ENCODE measurements around the gene SEC61A2.
"Not testable (repeated sequence)": the region's sequence is repeated elsewhere in the genome, so short reads cannot be mapped to it uniquely, and the experiment has no call there.

Gene SEC61A2

DNA sequence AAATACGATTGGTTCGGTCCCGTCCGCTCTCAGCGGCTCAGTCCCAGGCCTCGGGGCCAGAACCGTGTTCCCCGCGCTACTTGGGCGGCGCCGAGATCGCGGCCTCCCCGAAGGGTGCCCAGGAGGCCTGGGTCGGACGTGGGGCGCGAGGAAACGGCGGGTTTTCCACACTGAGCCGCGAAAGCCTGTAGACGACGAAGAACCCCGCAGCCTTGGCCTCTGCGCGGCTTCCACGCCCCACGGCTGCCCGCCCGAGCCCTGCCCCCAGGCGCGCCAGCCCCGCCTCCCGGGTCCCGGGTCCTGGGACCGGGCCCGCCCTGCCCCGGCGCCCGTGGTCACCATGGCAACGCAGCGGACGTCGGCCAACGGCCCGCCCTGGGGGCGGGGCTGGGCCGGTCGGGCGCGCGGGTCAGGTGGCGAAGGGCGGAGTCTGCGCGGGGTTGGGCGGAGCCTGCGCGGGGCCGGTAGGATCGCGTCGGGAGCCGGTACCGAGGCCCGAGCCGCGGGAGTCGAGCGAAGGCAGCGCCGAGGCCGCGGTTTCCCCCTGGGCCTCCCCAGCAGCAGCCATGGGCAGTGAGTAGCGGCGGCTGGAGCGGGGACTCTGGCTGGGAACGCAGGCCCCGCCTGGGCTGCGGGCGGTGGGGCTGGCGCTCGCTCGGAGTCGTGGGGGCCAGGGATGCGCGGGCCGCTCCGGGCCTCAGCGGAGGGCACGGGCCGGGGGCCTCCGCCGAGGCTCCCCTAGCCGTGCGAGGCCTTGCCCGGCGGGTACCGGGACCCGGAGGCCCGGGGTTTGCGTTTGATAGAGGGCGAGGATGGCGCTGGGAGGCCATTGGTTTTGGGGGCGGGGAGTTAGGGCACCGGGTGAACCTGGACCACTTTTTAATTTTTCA, at the start of gene SEC61A2:
Gene SEC61A2 (plus strand): TSS at position 456 of the 890 bp plus-strand sequence. CDS start 111 bp downstream, at position 567.
- no CpG with 5 or more reads among the region's 108 CpGs for WGBS (ENCODE audit: insufficient coverage, insufficient read length)
- no peaks in the 10 kb centered on the region for H3K4me1 ChIP-seq (ENCODE audit: control insufficient read depth, insufficient read depth, low read length)
- peak; percentile 61 for DNase-seq (ENCODE audit: low read depth, low spot score)
- no peaks in the 10 kb centered on the region for H3K36me3 ChIP-seq (ENCODE audit: control insufficient read depth, insufficient read depth, low read length)
- no peaks in the 10 kb centered on the region for H3K9me3 ChIP-seq (ENCODE audit: control insufficient read depth, insufficient read depth, low read length)
- H3K27me3 ChIP-seq (ENCODE audit: control insufficient read depth, insufficient read depth, low read length), result no peaks in the 10 kb centered on the region
- peak within 1 kb of the TSS; percentile 91 for H3K4me3 ChIP-seq (ENCODE audit: low read length)
- H3K27ac ChIP-seq (ENCODE audit: low read length), result no peak within 1 kb of the TSS

DNA sequence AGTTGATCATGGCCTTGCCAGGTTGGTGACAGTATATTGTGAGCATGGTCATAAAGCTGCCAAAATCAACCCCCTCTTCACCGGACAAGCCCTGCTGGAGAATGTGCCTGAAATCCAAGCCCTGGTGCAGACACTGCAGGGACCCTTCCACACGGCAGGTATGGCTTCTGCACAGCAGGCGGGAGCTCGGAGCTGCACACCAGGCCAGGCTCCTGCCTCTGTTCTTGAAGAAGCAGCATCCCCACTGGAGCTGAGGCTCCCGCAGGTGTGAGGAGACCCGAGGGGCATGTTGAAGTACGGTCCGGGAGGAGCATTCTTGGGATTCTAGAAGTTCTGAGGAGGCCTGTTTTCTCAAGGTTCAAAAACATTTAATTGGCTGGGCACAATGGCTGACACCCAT, 48.0 kb upstream of the SEC61A2 start:
- H3K4me1 ChIP-seq (ENCODE audit: control insufficient read depth, insufficient read depth, low read length), result no peaks in the 10 kb centered on the region
- peaks cover 9% of the 10 kb centered on the region for H3K36me3 ChIP-seq (ENCODE audit: control insufficient read depth, insufficient read depth, low read length)
- H3K27me3 ChIP-seq (ENCODE audit: control insufficient read depth, insufficient read depth, low read length), result no peaks in the 10 kb centered on the region
- no CpG with 5 or more reads among the region's 8 CpGs for WGBS (ENCODE audit: insufficient coverage, insufficient read length)
- DNase-seq (ENCODE audit: low read depth, low spot score), result no peak
- no peak overlapping the region for H3K4me3 ChIP-seq (ENCODE audit: low read length)
- no peak overlapping the region for H3K27ac ChIP-seq (ENCODE audit: low read length)
- no peaks in the 10 kb centered on the region for H3K9me3 ChIP-seq (ENCODE audit: control insufficient read depth, insufficient read depth, low read length)

DNA sequence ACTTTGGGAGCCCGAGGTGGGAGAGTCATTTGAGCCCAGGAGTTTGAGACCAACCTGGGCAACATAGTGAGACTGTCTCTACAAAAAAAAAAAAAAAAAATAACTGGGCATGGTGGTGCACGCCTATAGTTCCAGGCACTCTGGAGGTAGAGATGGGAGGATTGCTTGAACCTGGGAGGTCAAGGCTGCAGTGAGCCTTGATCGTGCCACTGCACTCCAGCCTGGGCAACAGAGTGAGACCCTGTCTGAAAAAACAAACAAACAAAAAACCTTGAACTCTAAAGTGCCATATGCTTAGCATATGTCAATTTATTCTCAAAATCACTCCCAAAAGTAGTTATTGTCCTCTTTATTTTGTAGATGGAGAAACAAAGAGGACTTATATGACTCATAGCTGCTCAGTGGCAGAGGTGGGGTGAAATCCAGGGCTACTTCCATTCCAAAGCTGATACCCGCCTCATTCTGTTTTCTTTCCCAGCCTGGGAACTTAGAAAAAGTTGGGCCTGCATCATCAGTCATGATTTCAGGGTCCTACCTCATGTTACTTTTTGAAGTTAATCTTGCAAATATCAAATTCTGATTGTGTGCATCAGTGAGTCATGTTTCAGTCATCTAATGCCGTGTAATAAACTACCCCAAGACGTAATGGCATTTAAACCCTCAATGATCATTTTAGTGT, 47.5 kb upstream of the SEC61A2 start:
- WGBS (ENCODE audit: insufficient coverage, insufficient read length), result no CpG with 5 or more reads among the region's 6 CpGs
- Histone ChIP-seq H3K27ac (ENCODE audit: low read length) (no peak overlapping the region), H3K36me3 (ENCODE audit: control insufficient read depth, insufficient read depth, low read length) (peaks cover 10% of the 10 kb centered on the region)

DNA sequence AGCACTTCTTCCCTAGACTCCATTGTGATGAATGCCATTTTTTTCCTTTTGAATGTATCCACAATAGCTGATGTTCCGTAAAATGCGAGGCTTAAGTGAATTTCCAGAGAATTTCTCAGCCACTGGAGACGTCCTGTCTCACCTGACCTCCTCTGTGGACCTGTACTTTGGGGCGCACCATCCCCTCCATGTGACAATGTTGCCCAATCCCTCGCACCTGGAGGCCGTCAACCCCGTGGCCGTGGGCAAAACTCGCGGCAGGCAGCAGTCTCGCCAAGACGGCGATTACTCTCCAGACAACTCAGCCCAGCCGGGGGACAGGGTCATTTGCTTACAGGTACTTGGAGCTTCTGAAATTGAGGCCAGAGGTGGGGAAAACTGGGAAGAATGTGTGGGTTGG, 40.6 kb upstream of the SEC61A2 start:
- Histone ChIP-seq H3K36me3 (ENCODE audit: control insufficient read depth, insufficient read depth, low read length) (peaks cover 25% of the 10 kb centered on the region), H3K27me3 (ENCODE audit: control insufficient read depth, insufficient read depth, low read length) (no peaks in the 10 kb centered on the region), H3K4me3 (ENCODE audit: low read length) (no peak overlapping the region), H3K4me1 (ENCODE audit: control insufficient read depth, insufficient read depth, low read length) (no peaks in the 10 kb centered on the region), H3K9me3 (ENCODE audit: control insufficient read depth, insufficient read depth, low read length) (no peaks in the 10 kb centered on the region), H3K27ac (ENCODE audit: low read length) (no peak overlapping the region)
- no peak for DNase-seq (ENCODE audit: low read depth, low spot score)
- WGBS (ENCODE audit: insufficient coverage, insufficient read length), result no CpG with 5 or more reads among the region's 14 CpGs

More for the DNA sequence above, 47.5 kb upstream of the SEC61A2 start:
- no peak for DNase-seq (ENCODE audit: low read depth, low spot score)
- Histone ChIP-seq H3K4me1 (ENCODE audit: control insufficient read depth, insufficient read depth, low read length) (no peaks in the 10 kb centered on the region), H3K9me3 (ENCODE audit: control insufficient read depth, insufficient read depth, low read length) (no peaks in the 10 kb centered on the region), H3K4me3 (ENCODE audit: low read length) (no peak overlapping the region), H3K27me3 (ENCODE audit: control insufficient read depth, insufficient read depth, low read length) (no peaks in the 10 kb centered on the region)

DNA sequence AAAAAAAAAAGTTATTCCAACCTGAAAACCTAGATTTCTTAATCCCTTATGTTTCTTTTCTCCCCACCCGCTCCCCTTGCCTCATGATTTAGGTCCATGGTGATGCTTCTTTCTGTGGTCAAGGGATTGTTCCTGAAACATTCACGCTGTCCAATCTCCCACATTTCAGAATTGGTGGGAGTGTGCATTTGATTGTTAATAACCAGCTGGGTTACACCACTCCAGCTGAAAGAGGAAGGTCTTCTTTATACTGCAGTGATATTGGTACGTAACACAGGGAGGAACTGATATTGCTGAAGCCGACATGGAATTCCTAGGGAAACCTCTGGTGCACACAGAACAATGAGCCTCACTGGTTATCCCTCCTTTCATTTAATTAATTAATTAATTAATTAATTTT, 38.1 kb upstream of the SEC61A2 start:
- H3K36me3 ChIP-seq (ENCODE audit: control insufficient read depth, insufficient read depth, low read length), result peaks cover 29% of the 10 kb centered on the region
- no peaks in the 10 kb centered on the region for H3K9me3 ChIP-seq (ENCODE audit: control insufficient read depth, insufficient read depth, low read length)
- H3K4me1 ChIP-seq (ENCODE audit: control insufficient read depth, insufficient read depth, low read length), result no peaks in the 10 kb centered on the region

DNA sequence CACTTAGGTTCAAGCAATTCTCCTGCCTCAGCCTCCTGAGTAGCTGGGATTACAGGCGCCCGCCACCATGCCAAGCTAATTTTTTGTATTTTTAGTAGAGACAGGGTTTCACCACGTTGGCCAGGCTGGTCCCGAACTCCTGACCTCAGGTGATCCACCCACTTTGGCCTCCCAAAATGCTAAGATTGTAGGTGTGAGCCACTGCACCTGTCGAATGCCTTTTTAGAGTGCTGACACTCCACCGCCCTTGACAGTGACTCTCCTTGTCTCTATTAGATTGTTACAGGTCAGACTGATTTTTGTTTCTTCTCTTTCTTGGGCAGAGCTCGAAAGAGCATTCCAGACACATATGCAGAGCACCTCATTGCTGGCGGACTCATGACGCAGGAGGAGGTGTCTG, 32.1 kb upstream of the SEC61A2 start:
- H3K27me3 ChIP-seq (ENCODE audit: control insufficient read depth, insufficient read depth, low read length); H3K4me1 ChIP-seq (ENCODE audit: control insufficient read depth, insufficient read depth, low read length); DNase-seq (ENCODE audit: low read depth, low spot score); H3K9me3 ChIP-seq (ENCODE audit: control insufficient read depth, insufficient read depth, low read length); H3K27ac ChIP-seq (ENCODE audit: low read length); H3K4me3 ChIP-seq (ENCODE audit: low read length): not testable (repeated sequence)
- peaks cover 25% of the 10 kb centered on the region for H3K36me3 ChIP-seq (ENCODE audit: control insufficient read depth, insufficient read depth, low read length)
- WGBS (ENCODE audit: insufficient coverage, insufficient read length), result no CpG with 5 or more reads among the region's 9 CpGs

More for the DNA sequence above, 38.1 kb upstream of the SEC61A2 start:
- H3K27ac ChIP-seq (ENCODE audit: low read length), result no peak overlapping the region
- no peak for DNase-seq (ENCODE audit: low read depth, low spot score)
- H3K4me3 ChIP-seq (ENCODE audit: low read length), result no peak overlapping the region
- H3K27me3 ChIP-seq (ENCODE audit: control insufficient read depth, insufficient read depth, low read length), result no peaks in the 10 kb centered on the region; the same call in 1 of the 2 replicates
- WGBS (ENCODE audit: insufficient coverage, insufficient read length), result no CpG with 5 or more reads among the region's 4 CpGs

DNA sequence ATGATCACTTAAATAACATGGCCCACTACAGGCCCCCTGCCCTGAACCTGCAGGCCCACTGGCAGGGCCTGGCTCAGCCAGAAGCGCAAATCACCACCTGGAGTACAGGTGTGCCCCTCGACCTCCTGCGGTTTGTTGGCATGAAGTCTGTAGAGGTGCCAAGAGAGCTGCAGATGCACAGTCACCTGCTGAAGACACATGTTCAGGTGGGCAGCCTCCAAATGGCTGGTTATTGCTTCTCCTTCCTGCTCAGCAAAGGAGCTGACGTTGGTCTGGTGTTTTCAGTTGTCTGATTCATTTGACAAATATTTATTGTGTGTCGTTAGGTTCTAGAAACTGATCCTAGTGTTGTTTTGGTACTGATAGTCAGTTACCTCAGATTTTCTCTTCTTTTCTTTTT, 31.7 kb upstream of the SEC61A2 start:
- H3K27ac ChIP-seq (ENCODE audit: low read length), result no peak overlapping the region
- no peaks in the 10 kb centered on the region; the same call in 1 of the 2 replicates for H3K27me3 ChIP-seq (ENCODE audit: control insufficient read depth, insufficient read depth, low read length)
- DNase-seq (ENCODE audit: low read depth, low spot score), result no peak
- no peaks in the 10 kb centered on the region for H3K4me1 ChIP-seq (ENCODE audit: control insufficient read depth, insufficient read depth, low read length)
- H3K4me3 ChIP-seq (ENCODE audit: low read length), result no peak overlapping the region
- peaks cover 25% of the 10 kb centered on the region for H3K36me3 ChIP-seq (ENCODE audit: control insufficient read depth, insufficient read depth, low read length)
- no peaks in the 10 kb centered on the region for H3K9me3 ChIP-seq (ENCODE audit: control insufficient read depth, insufficient read depth, low read length)
- WGBS (ENCODE audit: insufficient coverage, insufficient read length), result no CpG with 5 or more reads among the region's 5 CpGs

DNA sequence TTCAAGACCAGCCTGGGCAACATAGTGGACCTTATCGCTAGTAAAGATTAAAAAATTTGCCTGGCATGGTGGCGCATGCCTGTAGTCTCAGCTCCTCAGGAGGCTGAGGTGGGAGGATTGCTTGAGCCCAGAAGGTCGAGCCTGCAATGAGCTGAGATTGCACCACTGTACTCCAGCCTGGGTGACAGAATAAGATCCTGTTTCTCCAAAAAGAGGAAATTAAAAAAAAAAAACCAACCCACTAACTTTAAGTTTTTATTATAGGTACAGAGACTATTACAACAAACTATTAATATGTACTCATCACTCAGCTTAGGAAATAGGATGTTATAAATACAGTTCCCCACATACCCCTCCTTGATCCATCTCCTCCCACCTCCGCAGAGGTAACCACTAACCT, 30.5 kb upstream of the SEC61A2 start:
- Histone ChIP-seq H3K36me3 (ENCODE audit: control insufficient read depth, insufficient read depth, low read length) (peaks cover 22% of the 10 kb centered on the region), H3K27ac (ENCODE audit: low read length) (no peak overlapping the region)
- no CpG with 5 or more reads among the region's 4 CpGs for WGBS (ENCODE audit: insufficient coverage, insufficient read length)

DNA sequence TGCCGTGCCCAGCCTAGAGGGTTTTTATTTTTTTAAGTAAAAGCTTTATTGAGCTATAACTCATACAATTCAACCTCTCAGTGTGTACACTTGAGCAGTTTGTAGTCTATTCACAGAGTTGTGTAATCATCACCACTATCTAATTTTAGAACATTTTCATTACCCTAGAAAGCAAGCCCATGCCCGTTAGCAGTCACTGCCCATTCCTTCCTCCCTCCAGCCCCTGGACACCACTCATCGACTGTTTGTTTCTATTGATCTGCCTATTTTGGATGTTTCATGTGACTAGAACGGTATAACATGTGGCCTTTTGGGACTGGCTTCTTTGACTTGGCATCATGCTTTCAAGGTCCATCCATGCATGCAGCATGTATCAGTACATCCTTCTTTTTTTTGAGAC, 25.7 kb upstream of the SEC61A2 start:
- H3K9me3 ChIP-seq (ENCODE audit: control insufficient read depth, insufficient read depth, low read length), result no peaks in the 10 kb centered on the region
- no peak for DNase-seq (ENCODE audit: low read depth, low spot score)
- no peak overlapping the region for H3K27ac ChIP-seq (ENCODE audit: low read length)
- H3K36me3 ChIP-seq (ENCODE audit: control insufficient read depth, insufficient read depth, low read length), result peaks cover 16% of the 10 kb centered on the region
- H3K4me3 ChIP-seq (ENCODE audit: low read length), result no peak overlapping the region
- no peaks in the 10 kb centered on the region for H3K4me1 ChIP-seq (ENCODE audit: control insufficient read depth, insufficient read depth, low read length)
- no CpG with 5 or more reads among the region's 4 CpGs for WGBS (ENCODE audit: insufficient coverage, insufficient read length)
- H3K27me3 ChIP-seq (ENCODE audit: control insufficient read depth, insufficient read depth, low read length), result no peaks in the 10 kb centered on the region

More for the DNA sequence above, 30.5 kb upstream of the SEC61A2 start:
- Histone ChIP-seq H3K27me3 (ENCODE audit: control insufficient read depth, insufficient read depth, low read length) (no peaks in the 10 kb centered on the region; the same call in 1 of the 2 replicates), H3K4me1 (ENCODE audit: control insufficient read depth, insufficient read depth, low read length) (no peaks in the 10 kb centered on the region), H3K4me3 (ENCODE audit: low read length) (no peak overlapping the region), H3K9me3 (ENCODE audit: control insufficient read depth, insufficient read depth, low read length) (no peaks in the 10 kb centered on the region)
- DNase-seq (ENCODE audit: low read depth, low spot score), result no peak

DNA sequence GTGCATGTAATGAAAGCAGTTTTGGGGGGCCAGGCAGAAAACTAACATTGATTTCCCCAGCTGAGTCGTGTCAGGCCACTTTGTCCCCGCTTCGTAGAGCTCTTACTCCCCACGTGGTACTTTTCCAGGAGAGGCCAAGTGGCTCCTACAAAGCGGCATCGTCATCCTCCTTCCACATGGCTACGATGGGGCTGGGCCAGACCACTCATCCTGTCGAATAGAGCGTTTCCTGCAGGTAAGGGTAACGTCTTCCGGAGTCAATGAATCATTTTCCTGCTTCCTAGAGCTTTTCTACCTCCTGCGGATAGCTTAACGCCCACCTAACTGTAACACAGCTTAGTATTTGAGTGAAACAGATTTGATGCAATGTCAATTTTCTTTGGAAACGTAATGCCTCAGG, 21.7 kb upstream of the SEC61A2 start:
- H3K4me1 ChIP-seq (ENCODE audit: control insufficient read depth, insufficient read depth, low read length), result no peaks in the 10 kb centered on the region
- no peak for DNase-seq (ENCODE audit: low read depth, low spot score)
- H3K9me3 ChIP-seq (ENCODE audit: control insufficient read depth, insufficient read depth, low read length), result no peaks in the 10 kb centered on the region
- H3K4me3 ChIP-seq (ENCODE audit: low read length), result no peak overlapping the region
- no peak overlapping the region for H3K27ac ChIP-seq (ENCODE audit: low read length)
- peaks cover 18% of the 10 kb centered on the region for H3K36me3 ChIP-seq (ENCODE audit: control insufficient read depth, insufficient read depth, low read length)
- no CpG with 5 or more reads among the region's 14 CpGs for WGBS (ENCODE audit: insufficient coverage, insufficient read length)
- H3K27me3 ChIP-seq (ENCODE audit: control insufficient read depth, insufficient read depth, low read length), result no peaks in the 10 kb centered on the region
